ENCODE measurements around the gene EPS8L1.

GRCh38 chr19:55080968-55081769 is 5.5 kb downstream of the EPS8L1 start:
- no peak for TF ChIP-seq MAX (IDR thresholded peaks at IDR 0.05)
- TF ChIP-seq EGR1 (IDR thresholded peaks at IDR 0.05): no peak
- no peak for TF ChIP-seq TCF12 (IDR thresholded peaks at IDR 0.05; ENCODE audit: low read depth)
- TF ChIP-seq TAF1 (IDR thresholded peaks at IDR 0.05; ENCODE audit: low read depth): no peak
- no peak for TF ChIP-seq TEAD4 (IDR thresholded peaks at IDR 0.05)
- TF ChIP-seq FOXM1 (IDR thresholded peaks at IDR 0.05; ENCODE audit: borderline replicate concordance, low read depth): no peak
- no peak for TF ChIP-seq CREB1 (IDR thresholded peaks at IDR 0.05; ENCODE audit: low read depth)
- no peak for TF ChIP-seq EP300 (IDR thresholded peaks at IDR 0.05; ENCODE audit: borderline replicate concordance)
- TF ChIP-seq REST (IDR thresholded peaks at IDR 0.05; ENCODE audit: low read depth): no peak
- no peak for TF ChIP-seq ZBTB7A (IDR thresholded peaks at IDR 0.05; ENCODE audit: low read depth)
- no peak for TF ChIP-seq YY1 (IDR thresholded peaks at IDR 0.05; ENCODE audit: low read depth)
- TF ChIP-seq USF1 (IDR thresholded peaks at IDR 0.05): no peak

All from Ishikawa (cell line).